Neural progenitor cell (in vitro differentiated cells): Measurements from ENCODE around the gene RUVBL1. TPM values are rescaled to one million over a fixed set of nuclear protein-coding genes. Genes with fewer than 3 reads are reported as not detected.
A peak's percentile ranks its signal among the peaks of the same experiment; 100 is the strongest.

Experiments
- DNase-seq: peaks from one replicate; pipeline ENCODE4 v3.0.0-alpha.2; 2016; ENCODE audit warnings: low spot score
- H2AFZ ChIP-seq: fragments of 200-600 bp; sonication (generic); replicated peaks from 2 replicates; pipeline ENCODE4 v1.6.1; 2016; ENCODE audit warnings: antibody characterized with exemption
- H3F3A ChIP-seq: fragments of 200-600 bp; sonication (generic); 2 replicates; pipeline ENCODE4 v1.6.1; 2016; ENCODE audit warnings: antibody characterized with exemption, low read depth
- H3K27ac ChIP-seq: fragments of 200-600 bp; sonication (generic); 2 replicates; pipeline ENCODE4 v1.5.1; 2016; ENCODE audit warnings: mild to moderate bottlenecking
- H3K27me3 ChIP-seq: fragments of 200-600 bp; sonication (generic); 2 replicates; pipeline ENCODE4 v1.6.1; 2016; ENCODE audit warnings: mild to moderate bottlenecking, moderate library complexity
- H3K36me3 ChIP-seq: fragments of 200-600 bp; sonication (generic); 2 replicates; pipeline ENCODE4 v1.5.1; 2016
- H3K4me1 ChIP-seq: fragments of 200-600 bp; sonication (generic); 2 replicates; pipeline ENCODE4 v1.6.1; 2016; ENCODE audit warnings: mixed run types
- H3K4me2 ChIP-seq: fragments of 200-600 bp; sonication (generic); 2 replicates; pipeline ENCODE4 v1.6.1; 2016
- H3K4me3 ChIP-seq: fragments of 200-600 bp; sonication (generic); 2 replicates; pipeline ENCODE4 v1.5.1; 2016
- H3K79me2 ChIP-seq: fragments of 200-600 bp; sonication (generic); 2 replicates; pipeline ENCODE4 v1.6.1; 2016; ENCODE audit warnings: low read depth
- H3K9ac ChIP-seq: fragments of 200-600 bp; sonication (generic); 2 replicates; pipeline ENCODE4 v1.6.1; 2016
- H3K9me3 ChIP-seq: fragments of 200-600 bp; sonication (generic); 2 replicates; pipeline ENCODE4 v1.5.1; 2016; ENCODE audit warnings: low read depth
- H4K20me1 ChIP-seq: fragments of 200-600 bp; sonication (generic); 2 replicates; pipeline ENCODE4 v1.6.1; 2016; ENCODE audit warnings: low read depth
- H3K27ac Mint-ChIP-seq: 3 replicates; pipeline ENCODE4 v1.8.0; 2021; ENCODE audit warnings: mixed read lengths
- H3K27me3 Mint-ChIP-seq: 2 replicates; pipeline ENCODE4 v1.8.0; 2022; ENCODE audit warnings: low read depth, mild to moderate bottlenecking, inconsistent platforms, moderate library complexity, mixed read lengths; ENCODE audit not compliant: insufficient read depth
- H3K36me3 Mint-ChIP-seq: 3 replicates; pipeline ENCODE4 v1.8.0; 2021; ENCODE audit warnings: mixed read lengths
- H3K4me1 Mint-ChIP-seq: 3 replicates; pipeline ENCODE4 v1.8.0; 2021; ENCODE audit warnings: mixed read lengths
- H3K4me3 Mint-ChIP-seq: 3 replicates; pipeline ENCODE4 v1.8.0; 2021; ENCODE audit warnings: mild to moderate bottlenecking, moderate library complexity, mixed read lengths
- H3K9me3 Mint-ChIP-seq: 3 replicates; pipeline ENCODE4 v1.8.0; 2020; ENCODE audit warnings: mixed read lengths
- CTCF ChIP-seq: fragments of 200-600 bp; sonication (generic); IDR thresholded peaks from 2 replicates; pipeline ENCODE4 v1.5.1; 2017; ENCODE audit warnings: antibody characterized with exemption, mild to moderate bottlenecking
- EZH2 ChIP-seq: fragments of 200-600 bp; sonication (generic); IDR thresholded peaks from 2 replicates; pipeline ENCODE4 v1.6.1; 2017; ENCODE audit warnings: antibody characterized with exemption, mild to moderate bottlenecking, moderate library complexity
- EZH2phosphoT487 ChIP-seq: fragments of 200-600 bp; sonication (generic); IDR thresholded peaks from 2 replicates; pipeline ENCODE4 v1.6.1; 2017; ENCODE audit warnings: antibody characterized with exemption
- total RNA-seq: library from RNA; depleted of rRNA; stranded (reverse); fragments of >200 nt; gene quantifications from 2 replicates; pipeline ENCODE4 v1.2.3, GENCODE V29; 2015; ENCODE audit warnings: low replicate concordance

Gene RUVBL1
- total RNA-seq, 1 donor from 2014 or later = 110 TPM

GRCh38 chr3:128077202-128077624, 46.4 kb downstream of the RUVBL1 start:
- Histone ChIP-seq H3K4me3 (peak overlapping the region; percentile 36), H3K9ac (no peak overlapping the region), H3F3A (peaks cover 11% of the 10 kb centered on the region), H3K27ac (no peak overlapping the region), H3K79me2 (no peaks in the 10 kb centered on the region), H3K4me1 (peaks cover 20% of the 10 kb centered on the region), H3K4me2 (peak overlapping the region; percentile 71), H3K9me3 (no peaks in the 10 kb centered on the region), H3K27me3 (peaks cover 25% of the 10 kb centered on the region), H3K36me3 (no peaks in the 10 kb centered on the region), H4K20me1 (peaks cover 45% of the 10 kb centered on the region), H2AFZ (no peak overlapping the region)
- Mint-ChIP-seq H3K36me3 (peaks cover 9% of the 10 kb centered on the region), H3K9me3 (no peaks in the 10 kb centered on the region), H3K4me3 (no peak overlapping the region), H3K27me3 (peaks cover 8% of the 10 kb centered on the region), H3K27ac (no peak overlapping the region), H3K4me1 (peaks cover 6% of the 10 kb centered on the region)
- DNase-seq = no peak
- no peak for TF ChIP-seq EZH2phosphoT487
- no peak for TF ChIP-seq CTCF
- TF ChIP-seq EZH2 = no peak

GRCh38 chr3:128076483-128077201, 47.0 kb downstream of the RUVBL1 start:
- peak overlapping the region; percentile 71 for H3K4me2 ChIP-seq
- peaks cover 6% of the 10 kb centered on the region for H3K4me1 Mint-ChIP-seq
- H3K27ac ChIP-seq = no peak overlapping the region
- no peaks in the 10 kb centered on the region for H3K9me3 ChIP-seq
- peak overlapping the region; percentile 36 for H3K4me3 ChIP-seq
- H3F3A ChIP-seq = peaks cover 11% of the 10 kb centered on the region
- no peak overlapping the region for H3K9ac ChIP-seq
- H2AFZ ChIP-seq = no peak overlapping the region
- H3K27me3 Mint-ChIP-seq = peaks cover 8% of the 10 kb centered on the region
- H3K36me3 Mint-ChIP-seq = peaks cover 6% of the 10 kb centered on the region
- H3K9me3 Mint-ChIP-seq = no peaks in the 10 kb centered on the region
- H3K4me1 ChIP-seq = peaks cover 20% of the 10 kb centered on the region
- H4K20me1 ChIP-seq = peaks cover 45% of the 10 kb centered on the region
- H3K36me3 ChIP-seq = no peaks in the 10 kb centered on the region
- no peak overlapping the region for H3K27ac Mint-ChIP-seq
- H3K4me3 Mint-ChIP-seq = peak overlapping the region; percentile 35
- TF ChIP-seq CTCF = no peak
- TF ChIP-seq EZH2phosphoT487 = peak; percentile 32
- peak; percentile 81 for TF ChIP-seq EZH2
- peak; percentile 50 for DNase-seq
- H3K27me3 ChIP-seq = peaks cover 25% of the 10 kb centered on the region
- no peaks in the 10 kb centered on the region for H3K79me2 ChIP-seq

GRCh38 chr3:128075522-128076482, 47.8 kb downstream of the RUVBL1 start:
- Mint-ChIP-seq H3K4me1 (peaks cover 6% of the 10 kb centered on the region), H3K27ac (no peak overlapping the region), H3K9me3 (no peaks in the 10 kb centered on the region), H3K27me3 (peaks cover 8% of the 10 kb centered on the region), H3K36me3 (peaks cover 4% of the 10 kb centered on the region), H3K4me3 (peak overlapping the region; percentile 80)
- H3K27ac ChIP-seq = no peak overlapping the region
- no peaks in the 10 kb centered on the region for H3K9me3 ChIP-seq
- H3K27me3 ChIP-seq = peaks cover 25% of the 10 kb centered on the region
- H3K79me2 ChIP-seq = no peaks in the 10 kb centered on the region
- DNase-seq = peak; percentile 95
- H2AFZ ChIP-seq = peak overlapping the region; percentile 35
- peaks cover 45% of the 10 kb centered on the region for H4K20me1 ChIP-seq
- H3K4me1 ChIP-seq = peaks cover 20% of the 10 kb centered on the region
- H3K36me3 ChIP-seq = no peaks in the 10 kb centered on the region
- TF ChIP-seq EZH2phosphoT487 = peak; percentile 54
- peak; percentile 96 for TF ChIP-seq CTCF
- TF ChIP-seq EZH2 = peak; percentile 73
- H3K4me2 ChIP-seq = peak overlapping the region; percentile 71
- no peak overlapping the region for H3K9ac ChIP-seq
- H3F3A ChIP-seq = peaks cover 11% of the 10 kb centered on the region
- H3K4me3 ChIP-seq = peak overlapping the region; percentile 36
